Hematopoietic multipotent progenitor cell treated with erythropoietin and hydrocortisone succinate and interleukin-3 and kit ligand, for 17 days (in vitro differentiated cells): Measurements from ENCODE around the gene MAGEB17.

Source experiments
- DNase-seq: peaks from one replicate; pipeline ENCODE4 v3.0.0-alpha.2; 2015; ENCODE audit warnings: low spot score

The MAGEB17 gene

GRCh38 chrX:16210061-16210460, 42.8 kb downstream of the MAGEB17 start:
- DNase-seq, result no peak

DNA sequence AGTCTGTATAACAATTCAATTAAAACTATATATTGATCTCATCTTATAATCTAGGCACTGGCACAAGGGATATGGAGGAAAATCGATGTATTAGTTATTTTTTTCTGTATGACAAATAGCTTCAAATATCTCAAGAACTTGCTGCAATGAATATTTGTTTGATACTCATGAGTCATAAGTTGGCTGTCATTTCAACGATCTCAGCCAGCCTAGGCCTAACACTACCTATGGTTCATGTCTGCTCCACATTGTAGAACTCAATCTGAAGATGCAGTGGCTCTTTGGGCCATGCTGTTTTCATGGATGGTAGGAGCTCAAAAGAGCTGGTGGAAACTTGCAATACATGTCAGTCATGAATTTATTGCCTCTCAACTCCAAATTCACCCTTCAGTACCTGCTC, 44.7 kb downstream of the MAGEB17 start:
- no peak for DNase-seq

DNA sequence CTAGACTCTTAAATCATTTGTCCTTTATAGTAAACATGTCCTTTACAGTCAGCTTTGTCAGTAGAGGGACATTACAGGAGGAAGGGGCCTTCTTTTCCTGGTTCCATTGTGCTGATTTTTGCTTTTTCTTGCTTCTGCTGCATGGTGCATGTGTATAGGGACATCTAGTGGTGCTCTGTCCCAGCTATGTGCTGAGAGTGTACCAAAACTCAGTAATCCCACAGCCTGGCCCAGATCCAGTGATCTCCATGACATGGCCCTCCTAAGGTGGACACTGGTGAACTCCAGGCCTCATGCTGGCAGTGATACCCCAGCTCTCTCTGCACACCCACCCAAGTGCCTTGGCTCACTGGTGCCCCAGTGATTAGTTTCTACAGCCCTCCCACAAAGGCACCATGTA, 45.2 kb downstream of the MAGEB17 start:
- DNase-seq, result no peak

- no peak for DNase-seq
These were observed 46.7 kb downstream of the MAGEB17 start for GRCh38 chrX:16213961-16214360.

GRCh38 chrX:16215660-16216059, 48.4 kb downstream of the MAGEB17 start:
- no peak for DNase-seq
